GM21723 (cell line): ENCODE measurements around the gene APOBR.
"Not testable (repeated sequence)": the region's sequence is repeated elsewhere in the genome, so short reads cannot be mapped to it uniquely, and the experiment has no call there.

Experiments
- ATAC-seq: cut with Tn5 transposase; IDR thresholded peaks from one replicate; pipeline ENCODE4 v1.9.1; 2021; ENCODE audit warnings: mild to moderate bottlenecking, moderate library complexity; ENCODE audit not compliant: unreplicated experiment

Gene APOBR

DNA sequence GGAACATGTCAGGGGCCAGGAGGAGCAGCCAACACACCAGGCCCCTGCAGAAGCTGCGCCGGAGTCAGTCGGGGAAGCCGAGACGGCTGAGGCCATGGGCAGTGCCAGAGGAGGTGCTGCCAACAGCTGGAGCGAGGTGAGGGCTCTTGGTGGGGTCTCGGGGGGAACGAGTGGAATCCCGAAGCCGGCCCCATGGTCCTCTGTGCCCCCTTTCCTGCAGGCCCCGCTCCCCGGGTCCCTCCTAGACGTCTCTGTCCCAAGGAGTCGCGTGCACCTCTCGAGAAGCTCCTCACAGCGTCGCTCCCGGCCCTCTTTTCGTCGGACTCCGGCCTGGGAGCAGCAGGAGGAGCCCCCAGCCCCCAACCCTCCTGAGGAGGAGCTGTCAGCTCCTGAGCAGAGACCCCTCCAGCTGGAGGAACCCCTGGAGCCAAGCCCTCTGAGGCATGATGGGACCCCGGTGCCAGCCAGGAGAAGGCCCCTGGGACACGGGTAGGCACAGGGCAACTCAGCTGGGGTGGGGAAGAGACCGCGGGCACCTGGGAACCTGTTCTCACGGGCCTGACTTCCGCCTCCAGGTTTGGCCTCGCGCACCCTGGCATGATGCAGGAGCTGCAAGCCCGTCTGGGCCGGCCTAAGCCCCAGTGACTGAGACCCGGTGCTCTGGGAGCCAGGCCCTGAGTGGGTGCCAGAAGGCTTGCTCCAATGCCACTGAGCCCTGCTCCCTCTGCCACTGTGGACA is 3.6 kb downstream of the APOBR start:
- ATAC-seq = no peak

DNA sequence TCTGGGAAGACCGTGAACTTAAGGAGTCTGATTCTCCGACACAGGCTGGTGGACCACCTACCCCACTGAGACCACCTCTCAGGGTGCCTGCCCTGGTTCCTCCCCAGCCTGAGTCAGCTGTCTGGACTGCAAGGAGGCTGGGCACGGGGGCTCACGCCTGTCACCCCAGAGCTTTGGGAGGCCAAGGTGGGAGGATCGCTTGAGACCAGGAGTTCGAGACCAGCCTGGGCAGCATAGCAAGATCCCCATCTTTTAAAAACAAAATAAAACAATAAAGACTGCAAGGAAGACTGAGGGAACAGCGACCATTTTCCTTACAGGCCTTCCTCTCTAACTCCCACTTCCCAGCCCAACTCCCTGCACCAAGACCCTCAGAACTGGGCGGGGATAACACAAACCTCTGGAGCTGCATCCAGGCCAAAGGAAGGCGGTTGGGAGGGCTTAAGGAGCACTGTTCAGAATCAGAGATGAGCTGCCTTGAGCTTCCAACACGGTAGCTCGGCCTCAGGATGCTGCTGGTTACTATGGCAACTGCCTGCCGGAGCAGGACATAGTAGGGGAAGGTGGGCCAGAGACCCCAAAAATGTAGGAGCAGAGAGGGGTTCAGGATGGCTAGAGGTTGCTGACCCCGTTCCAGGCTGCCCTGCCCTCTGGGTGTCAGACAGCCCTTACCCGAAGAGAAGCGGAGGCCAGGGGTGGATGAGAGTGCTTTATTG is 4.4 kb downstream of the APOBR start:
- ATAC-seq = no peak

DNA sequence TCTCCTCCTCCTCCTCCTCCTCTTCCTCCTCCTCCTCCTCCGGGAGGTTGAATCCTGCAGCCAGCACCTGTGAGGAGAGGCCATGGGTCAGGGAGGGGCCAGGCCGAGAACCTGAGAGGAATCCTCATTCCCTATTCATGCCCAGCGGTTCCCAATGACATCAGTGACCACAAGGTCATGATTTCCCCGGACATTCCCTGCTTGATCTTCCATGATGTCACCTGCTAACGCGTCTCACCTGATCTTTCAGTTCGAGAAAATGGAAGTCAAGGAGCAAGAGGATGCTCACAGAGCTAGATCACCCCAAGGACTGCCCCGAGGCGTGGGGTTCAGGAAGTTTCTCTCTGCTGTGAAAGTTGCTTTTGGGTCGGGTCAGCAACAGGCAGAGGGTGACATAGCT is 5.4 kb downstream of the APOBR start:
- no peak for ATAC-seq

DNA sequence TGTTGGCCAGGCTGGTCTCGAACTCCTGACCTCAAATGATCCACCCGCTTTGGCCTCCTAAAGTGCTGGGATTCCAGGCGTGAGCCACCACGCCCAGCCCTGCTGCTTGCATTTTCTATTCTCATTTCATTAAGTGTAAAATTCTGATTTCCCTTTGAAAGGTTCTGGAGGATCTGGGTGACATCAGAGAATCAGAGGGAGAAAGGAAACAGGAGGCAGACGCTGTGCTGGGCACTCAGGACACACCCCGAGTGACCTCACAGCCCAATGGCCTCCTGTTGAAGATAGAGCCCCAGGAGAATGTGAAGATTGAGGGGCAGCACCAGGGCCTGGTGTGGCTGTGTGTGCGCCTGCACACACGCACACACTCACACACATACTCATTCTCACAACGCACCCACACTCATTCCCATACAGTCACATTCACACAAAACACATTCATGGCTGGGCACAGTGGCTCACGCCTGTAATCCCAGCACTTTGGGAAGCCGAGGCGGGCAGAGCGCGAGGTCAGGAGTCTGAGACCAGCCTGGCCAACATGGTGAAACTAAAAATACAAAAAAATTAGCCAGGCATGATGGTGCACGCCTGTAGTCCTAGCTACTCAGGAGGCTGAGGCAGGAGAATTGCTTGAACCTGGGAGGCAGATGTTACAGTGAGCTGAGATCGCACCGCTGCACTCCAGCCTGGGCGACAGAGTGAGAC is 6.2 kb downstream of the APOBR start:
- ATAC-seq = not testable (repeated sequence)

DNA sequence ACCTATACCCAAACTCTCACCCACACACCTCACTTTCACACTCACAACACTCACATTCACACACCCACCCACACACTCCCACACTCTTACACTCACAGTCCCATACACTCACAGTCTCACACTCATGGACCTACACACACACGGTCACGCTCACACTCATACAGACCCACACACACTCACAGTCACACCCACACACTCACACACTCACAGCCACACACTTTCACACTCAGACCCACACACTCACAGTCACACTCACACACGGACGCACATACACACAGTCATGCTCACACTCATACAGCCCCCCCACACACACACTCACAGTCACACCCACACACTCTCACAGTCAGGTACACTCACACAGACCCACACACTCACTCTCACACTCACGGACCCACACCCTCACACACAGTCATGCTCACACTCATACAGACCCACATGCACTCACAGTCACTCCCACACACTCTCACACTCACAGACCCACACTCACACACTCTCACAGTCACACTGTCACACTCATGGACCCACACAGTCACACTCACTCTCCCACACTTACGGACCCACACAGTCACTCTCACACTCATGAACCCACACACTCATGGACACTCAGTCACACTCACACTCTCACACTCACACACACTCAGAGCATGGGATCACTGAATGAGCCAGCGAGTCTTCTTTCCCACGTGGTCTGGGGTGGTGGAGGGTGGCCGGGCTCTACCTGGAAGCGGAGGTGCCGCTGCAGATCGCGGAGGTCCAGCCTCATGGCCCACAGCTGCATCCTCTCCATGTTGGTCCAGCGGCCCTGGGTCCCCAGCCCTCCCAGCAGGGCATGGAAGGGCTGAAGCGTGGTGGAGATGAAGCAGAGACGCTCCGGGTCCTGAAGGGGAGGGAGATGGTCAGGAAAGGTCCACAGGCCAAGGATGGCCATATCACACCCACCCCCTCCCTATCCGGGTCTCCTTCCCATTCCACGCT is 7.1 kb downstream of the APOBR start:
- ATAC-seq = no peak

DNA sequence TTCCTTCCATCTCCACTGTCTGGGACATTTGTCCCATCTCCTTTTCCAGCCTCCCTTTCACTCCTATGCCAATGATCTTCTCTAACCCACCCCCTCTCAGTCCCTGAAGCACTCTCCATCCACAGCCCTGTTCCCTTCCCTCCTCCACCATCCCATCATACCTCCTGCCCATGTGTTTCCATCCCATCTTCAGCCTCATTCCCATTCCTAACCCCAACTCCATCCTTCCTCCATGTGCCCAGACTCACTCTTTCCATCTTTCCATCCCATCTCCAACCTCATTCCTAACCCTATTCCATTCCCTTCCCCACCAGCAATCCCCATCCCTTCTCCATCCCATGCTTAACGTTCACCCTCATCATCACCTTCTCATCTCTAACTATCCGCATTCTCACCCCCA is 7.8 kb downstream of the APOBR start:
- ATAC-seq = no peak

DNA sequence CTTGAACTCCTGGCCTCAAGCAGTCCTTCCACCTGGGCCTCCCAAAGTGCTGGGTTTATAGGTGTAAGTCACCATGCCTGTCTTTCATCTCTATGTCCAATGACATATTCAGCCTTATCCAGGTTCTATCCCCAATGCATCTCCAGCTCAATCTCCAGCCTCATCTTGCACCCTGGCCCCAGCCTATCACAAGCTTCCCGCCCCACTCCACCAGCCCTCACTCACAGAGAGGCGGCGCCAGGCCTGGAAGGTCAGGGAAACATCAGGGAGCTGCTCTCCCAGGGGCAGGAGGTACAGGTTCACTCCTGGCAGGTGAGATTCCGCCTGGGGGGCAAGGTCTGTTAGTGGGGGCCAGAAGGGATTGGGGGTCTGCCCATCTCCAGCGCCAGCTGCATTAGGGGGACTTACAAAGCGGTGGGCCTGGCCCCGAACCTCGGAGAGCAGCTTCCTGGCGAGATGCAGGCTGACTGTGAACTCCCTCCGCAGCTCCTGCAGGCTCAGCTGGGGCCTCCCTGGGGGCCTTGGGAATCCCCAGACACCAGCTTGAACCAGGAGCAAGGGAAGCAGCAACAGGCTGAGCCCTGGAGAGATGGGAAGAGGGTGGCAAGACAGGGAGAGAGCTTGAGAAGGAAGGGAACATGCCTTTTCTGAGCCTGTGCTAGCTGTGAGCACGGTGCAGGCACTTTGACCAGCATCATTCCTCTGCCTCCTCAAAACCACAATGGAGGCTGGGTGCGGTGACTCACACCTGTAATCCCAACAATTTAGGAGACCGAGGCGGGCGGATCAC is 9.2 kb downstream of the APOBR start:
- no peak for ATAC-seq

DNA sequence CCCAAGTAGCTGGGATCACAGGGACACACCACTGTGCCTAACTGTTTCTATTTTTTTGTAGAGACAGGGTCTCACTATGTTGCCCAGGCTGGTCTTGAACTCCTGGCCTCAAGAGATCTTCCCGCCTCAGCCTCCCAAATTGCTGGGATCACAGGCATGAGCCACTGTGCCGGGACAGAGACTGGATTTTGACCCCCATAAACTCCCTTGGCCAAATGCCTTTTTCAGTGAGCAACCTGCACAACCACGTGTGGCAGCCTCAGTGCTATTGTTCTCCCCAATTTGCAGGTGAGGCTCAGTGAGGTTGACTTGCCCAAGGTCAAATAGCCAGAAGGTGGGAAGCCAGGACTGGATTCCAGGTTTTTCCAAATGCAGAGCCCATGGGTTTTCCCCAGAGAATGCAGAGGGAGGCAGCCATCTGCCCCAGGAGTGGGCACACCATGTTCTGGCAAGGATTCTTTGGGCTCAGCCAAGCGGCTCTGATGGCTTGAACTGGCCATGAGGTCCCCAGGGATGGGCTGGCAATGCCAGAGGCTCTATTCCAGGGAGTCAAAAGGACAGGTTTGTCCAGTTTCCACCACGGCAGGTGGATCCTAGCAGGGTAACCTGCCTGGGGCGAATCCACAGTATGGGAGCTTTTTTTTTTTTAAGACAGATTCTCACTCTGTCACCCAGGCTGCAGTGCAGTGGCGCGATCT is 10.4 kb downstream of the APOBR start:
- no peak for ATAC-seq

DNA sequence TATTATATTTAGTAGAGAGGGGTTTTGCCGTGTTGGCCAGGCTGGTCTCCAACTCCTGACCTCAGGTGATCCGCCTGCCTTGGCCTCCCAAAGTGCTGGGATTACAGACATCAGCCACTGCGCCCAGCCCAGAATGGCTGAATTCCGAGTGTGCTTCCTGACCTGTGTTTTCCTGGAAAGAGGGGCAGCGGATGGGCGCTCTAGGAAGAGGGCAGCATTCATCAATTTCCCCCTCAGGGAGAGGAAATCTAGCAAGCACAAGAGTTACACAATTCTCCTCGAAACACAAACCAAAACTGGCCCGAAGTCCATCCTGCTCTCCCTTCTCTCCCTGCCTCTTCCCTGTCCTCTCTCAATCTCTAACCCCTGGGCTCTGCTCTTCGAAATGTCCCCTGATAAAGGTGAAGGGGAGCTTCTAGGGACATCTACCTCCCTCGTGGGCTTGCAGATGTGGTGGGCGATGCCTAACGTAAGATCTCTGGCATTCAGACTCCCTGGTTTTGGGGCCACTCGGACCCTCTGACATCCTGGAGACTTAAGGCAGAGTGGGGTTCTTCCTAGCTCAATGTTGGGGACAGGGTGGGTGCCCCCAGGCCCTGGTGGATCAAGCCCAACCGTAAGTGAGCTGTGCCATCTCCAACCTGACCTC is 11.2 kb downstream of the APOBR start:
- no peak for ATAC-seq

DNA sequence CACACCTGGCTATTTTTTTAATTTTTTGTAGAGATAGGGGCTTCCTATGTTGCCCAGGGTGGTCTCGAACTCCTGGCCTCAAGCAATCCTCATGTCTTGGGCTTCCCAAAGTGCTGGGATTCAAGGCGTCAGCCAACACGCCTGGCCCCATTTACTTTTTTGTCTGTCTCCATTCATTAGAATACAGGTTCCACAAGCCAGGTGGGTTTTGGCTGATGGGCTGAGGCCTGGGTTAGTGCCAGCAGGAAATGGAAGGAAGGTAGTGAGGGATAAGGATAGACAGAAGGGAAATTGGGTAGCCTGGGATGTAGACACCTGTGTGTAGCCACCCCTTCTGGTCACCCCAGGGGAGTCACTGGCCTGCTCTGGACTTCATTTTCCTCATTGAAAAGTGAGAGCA is 16.6 kb downstream of the APOBR start:
- ATAC-seq = no peak

DNA sequence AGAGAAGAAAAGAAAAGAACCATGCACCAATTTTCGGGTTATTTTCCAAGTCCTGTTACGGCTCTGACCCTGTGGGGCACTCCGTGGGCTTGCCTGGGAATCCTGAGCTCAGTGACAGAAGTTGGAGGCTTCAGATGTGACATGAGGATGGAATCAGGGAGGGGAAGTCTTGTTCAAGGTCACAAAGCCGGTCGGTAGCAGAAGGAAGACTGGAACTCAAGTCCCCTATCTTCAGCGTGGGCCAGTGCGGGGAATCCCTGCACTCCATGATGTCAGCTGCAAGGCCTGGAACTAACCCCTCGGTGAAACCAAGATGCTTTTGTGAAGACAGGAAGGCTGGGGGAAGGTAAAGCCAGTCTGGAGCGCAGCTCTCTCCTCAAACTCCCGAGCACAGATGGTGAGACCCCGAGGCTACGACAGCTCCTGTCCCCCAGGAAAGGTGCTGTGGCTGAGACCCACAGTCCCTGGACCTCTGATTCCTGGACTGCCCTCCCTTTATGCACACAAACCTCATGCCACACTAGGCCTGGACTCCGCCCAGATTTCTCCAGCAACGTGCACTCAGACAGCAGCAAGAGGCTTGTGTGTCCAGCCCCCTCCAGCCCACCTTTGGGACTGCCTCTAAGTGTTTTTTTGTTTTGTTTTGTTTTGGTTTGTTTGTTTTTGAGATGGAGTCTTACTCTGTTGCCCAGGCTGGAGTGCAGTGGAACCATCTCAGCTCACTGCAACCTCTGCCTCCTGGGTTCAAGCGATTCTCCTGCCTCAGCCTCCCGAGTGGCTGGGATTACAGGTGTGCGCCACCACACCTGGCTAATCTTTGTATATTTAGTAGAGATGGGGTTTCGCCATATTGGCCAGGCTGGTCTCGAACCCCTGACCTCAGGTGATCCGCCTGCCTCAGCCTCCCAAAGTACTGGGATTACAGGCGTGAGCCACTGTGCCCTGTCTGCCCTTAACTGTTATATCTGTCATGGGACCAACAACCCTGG is 17.7 kb downstream of the APOBR start:
- ATAC-seq = no peak

DNA sequence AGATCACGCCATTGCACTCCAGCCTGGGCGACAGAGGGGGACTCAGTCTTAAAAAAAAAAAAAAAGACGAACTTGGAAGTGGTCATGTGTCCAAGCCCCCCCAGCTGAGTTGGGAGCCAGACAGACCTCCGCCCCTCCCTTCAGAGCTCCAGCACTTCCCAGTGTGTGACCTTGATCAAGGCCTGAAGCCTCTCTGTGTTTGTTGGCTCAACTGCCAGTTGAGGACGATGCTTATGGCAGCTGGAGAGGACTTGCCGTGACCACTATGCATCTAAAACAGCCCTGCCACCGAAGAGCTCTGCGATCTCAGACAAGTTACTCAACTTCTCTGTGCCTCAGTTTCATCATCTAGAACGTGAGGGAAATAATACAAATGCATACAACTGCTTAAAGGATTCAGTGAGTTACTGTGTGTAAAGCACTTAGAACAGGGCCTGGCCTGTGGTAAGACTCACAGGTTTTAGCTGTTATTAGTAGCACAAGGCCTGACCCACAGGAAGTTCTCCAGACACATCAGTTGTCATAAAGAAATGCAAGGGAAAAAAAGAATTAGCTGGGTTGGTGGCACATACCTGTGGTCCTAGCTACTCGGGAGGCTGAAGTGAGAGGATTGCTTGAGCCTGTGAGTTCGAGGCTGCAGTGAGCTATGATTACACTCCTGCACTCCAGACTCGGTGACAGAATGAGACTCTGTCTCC is 19.2 kb downstream of the APOBR start:
- no peak for ATAC-seq

DNA sequence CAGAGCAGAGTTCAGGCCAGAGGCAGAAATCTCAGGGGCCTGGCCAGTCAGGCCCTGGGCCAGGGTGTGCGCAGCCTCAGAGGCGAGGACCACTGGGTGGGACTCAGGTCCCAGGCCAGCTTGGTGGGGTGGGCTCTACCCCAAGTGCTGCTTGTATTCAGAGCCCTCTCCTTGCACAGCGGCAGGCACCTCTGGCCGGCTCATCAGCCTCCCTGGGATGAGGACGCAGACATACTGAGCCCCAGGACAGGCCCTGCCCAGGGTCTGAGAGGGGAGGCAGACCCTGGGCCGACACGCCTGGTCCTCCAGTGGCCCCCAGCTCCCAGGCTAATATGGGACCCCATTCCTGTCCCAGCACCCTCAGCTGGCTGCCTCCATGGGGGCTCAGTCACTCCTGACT is 19.8 kb downstream of the APOBR start:
- ATAC-seq = no peak

DNA sequence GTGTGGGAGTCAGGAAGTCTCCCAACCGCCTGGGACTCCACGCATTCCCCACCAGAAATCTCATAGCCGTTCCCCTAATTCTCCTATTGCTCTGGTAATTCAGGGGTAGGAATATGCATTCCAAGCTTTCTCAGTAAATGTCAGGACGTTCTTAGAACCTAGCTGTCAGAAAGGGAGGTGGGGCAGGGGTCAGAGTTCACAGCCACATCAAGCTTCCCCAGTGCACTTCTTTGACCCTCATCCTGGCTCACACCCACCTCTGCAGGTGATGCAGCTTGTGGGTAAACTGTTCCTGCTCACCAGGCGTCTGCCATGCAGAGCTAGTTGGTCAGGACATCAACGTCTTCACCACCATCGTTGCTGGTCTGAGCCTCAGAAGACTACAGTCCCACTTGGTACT is 26.2 kb downstream of the APOBR start:
- no peak for ATAC-seq

DNA sequence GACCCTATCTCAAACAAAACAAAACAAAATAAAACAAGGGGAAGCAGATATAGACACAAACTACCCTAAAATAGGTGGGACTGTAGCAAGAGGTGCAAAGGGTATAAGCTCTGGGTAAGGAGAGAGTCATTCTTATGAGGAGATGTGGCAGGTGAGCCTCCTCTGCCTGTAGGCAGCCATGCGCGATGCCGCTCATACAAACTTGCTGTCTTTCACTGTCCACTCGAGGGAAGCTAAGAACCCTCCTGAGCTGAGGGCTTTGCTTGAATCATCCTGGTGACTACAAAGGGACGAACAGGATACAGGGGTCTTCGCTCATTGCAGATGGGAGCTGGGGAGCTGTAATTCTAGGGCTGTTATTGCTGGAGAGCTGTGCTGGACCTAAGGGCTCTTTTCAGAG is 27.0 kb downstream of the APOBR start:
- ATAC-seq = no peak

DNA sequence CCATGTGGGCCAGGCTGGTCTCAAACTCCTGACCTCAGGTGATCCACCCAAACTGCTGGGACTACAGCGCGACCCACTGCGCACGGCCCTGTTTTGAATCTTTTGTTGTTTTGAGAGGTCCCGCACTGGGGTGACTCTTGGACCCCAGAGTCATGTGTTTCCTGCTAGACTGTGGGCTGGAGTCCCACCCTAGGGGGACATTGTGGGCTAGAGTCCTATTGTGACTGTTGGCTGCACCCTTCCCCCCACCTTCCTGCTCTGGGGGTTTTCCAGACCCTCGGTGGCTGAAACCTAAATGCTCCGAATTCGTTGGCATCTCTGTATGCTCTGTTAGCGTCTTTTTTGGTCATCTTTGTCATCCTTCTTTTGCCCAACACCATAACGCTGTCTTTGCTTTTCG is 28.3 kb downstream of the APOBR start:
- ATAC-seq = no peak

DNA sequence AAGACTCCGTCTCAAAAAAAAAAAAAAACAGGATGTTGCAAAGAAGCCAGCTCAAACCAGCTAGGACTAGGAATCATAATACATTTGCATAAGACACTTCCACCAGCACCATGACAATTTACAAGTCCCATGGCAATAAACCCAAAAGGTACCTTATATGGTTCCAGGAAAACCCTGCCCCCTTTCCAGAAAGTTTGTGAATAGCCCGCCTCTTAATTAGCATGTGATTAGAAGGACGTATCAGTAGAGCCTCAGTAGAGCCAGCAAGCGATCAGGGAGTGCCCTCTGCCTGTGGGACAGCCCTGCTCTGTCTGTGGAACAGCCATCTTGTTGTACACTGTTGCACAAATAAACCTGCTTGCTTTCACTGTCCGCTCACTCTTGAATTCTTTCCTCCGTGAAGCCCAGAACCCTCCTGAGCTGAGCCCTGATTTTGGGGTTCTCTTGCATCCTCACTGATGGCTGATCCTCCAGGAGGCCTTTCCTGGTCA is 30.3 kb downstream of the APOBR start:
- ATAC-seq = no peak
